PC-9 (cell line): ENCODE measurements around the gene PLAGL1.

Source experiments
- EZH2 ChIP-seq: fragments of 200-600 bp; sonication (generic); IDR thresholded peaks from 2 replicates; pipeline ENCODE4 v1.8.0; 2017; ENCODE audit warnings: antibody characterized with exemption, low read depth
- TF ChIP-seq, protein P1 (sequence below): fragments of 200-600 bp; sonication (generic); conservative IDR thresholded peaks from 2 replicates; pipeline ENCODE4 v1.6.1; 2017; ENCODE audit warnings: mixed run types, antibody characterized with exemption, mild to moderate bottlenecking, moderate library complexity

GRCh38 chr6:143939364-143939763, 68.7 kb downstream of the PLAGL1 start:
- TF ChIP-seq, protein P1, sequence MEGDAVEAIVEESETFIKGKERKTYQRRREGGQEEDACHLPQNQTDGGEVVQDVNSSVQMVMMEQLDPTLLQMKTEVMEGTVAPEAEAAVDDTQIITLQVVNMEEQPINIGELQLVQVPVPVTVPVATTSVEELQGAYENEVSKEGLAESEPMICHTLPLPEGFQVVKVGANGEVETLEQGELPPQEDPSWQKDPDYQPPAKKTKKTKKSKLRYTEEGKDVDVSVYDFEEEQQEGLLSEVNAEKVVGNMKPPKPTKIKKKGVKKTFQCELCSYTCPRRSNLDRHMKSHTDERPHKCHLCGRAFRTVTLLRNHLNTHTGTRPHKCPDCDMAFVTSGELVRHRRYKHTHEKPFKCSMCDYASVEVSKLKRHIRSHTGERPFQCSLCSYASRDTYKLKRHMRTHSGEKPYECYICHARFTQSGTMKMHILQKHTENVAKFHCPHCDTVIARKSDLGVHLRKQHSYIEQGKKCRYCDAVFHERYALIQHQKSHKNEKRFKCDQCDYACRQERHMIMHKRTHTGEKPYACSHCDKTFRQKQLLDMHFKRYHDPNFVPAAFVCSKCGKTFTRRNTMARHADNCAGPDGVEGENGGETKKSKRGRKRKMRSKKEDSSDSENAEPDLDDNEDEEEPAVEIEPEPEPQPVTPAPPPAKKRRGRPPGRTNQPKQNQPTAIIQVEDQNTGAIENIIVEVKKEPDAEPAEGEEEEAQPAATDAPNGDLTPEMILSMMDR, result no peak
- TF ChIP-seq EZH2, result no peak
